ENCODE data around the gene MT1E.

Gene MT1E

DNA sequence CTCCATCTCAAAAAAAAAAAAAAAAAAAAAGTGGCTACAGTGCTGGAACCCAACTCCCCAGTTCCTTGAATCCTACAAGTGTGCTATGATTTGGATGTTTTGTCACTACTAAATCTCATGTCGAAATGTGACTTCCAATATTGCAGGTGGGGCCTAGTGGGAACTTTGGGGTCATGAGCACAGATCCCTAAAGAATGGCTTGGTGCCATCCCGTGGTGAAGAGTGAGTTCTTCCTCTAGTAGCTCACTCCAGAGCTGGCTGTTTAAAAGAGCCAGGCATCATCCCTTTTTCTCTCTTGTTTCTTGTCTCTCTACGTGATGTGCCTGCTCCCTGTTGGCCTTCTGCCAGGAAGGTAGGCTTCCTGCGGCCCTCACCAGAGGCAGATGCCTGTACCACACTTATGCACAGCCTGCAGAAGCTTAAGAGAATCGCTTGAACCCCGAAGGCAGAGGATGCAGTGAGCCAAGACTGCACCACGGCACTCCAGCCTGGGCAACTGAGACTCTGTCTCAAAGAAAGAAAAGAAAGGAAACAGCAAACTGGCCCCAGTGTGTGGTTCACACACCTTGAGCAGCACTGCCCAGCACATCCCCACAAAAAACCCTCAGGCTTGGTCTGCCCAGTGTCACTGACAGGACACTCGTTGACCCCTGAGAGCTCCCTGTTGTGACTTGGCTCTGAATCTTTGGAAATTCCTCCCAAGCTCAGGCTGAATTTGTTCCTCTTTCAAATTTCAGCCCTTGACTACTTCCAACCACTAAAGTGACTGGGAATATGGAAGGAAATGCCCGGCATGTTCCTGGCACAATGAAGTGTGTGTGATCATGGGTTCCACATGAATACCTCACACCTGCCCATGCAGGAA lies 3.1 kb downstream of the MT1E start:
- Histone ChIP-seq H3K27ac (ENCODE audit: low read depth, low read length) (no peak overlapping the region), H3K36me3 (ENCODE audit: control insufficient read depth, insufficient read depth, low read length) (no peaks in the 10 kb centered on the region), H3K4me3 (ENCODE audit: low read depth, low read length) (no peak overlapping the region), H3K4me1 (ENCODE audit: control insufficient read depth, insufficient read depth, low read length) (peaks cover 26% of the 10 kb centered on the region), H3K9ac (ENCODE audit: low read length) (no peak overlapping the region), H3K27me3 (ENCODE audit: control insufficient read depth, insufficient read depth, low read length) (peaks cover 93% of the 10 kb centered on the region), H3K9me3 (ENCODE audit: control insufficient read depth, insufficient read depth, low read depth, low read length) (no peaks in the 10 kb centered on the region)

DNA sequence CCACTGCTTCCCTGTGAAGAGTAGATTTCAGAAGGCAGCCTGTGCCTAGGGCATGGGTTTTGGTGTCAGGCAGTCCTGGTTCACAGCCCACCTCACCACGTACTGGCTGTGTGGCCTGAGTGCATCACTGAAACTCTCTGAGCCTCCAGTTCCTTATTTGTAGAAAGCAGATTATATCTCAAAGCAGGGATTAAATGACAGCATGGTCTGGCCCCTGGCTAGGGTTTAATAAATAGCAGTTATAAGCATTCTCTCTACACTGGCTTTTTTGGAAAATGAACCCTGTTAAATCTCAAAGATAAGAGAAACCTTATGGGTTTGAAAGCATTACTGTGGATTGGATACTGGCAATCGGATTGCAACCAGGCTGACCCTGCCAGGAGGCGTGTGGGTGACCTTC lies 4.0 kb downstream of the MT1E start:
- Histone ChIP-seq H3K4me3 (ENCODE audit: low read depth, low read length) (no peak overlapping the region), H3K4me1 (ENCODE audit: control insufficient read depth, insufficient read depth, low read length) (peaks cover 26% of the 10 kb centered on the region), H3K36me3 (ENCODE audit: control insufficient read depth, insufficient read depth, low read length) (no peaks in the 10 kb centered on the region), H3K27me3 (ENCODE audit: control insufficient read depth, insufficient read depth, low read length) (peaks cover 95% of the 10 kb centered on the region), H3K27ac (ENCODE audit: low read depth, low read length) (no peak overlapping the region), H3K9ac (ENCODE audit: low read length) (no peak overlapping the region), H3K9me3 (ENCODE audit: control insufficient read depth, insufficient read depth, low read depth, low read length) (no peaks in the 10 kb centered on the region)

DNA sequence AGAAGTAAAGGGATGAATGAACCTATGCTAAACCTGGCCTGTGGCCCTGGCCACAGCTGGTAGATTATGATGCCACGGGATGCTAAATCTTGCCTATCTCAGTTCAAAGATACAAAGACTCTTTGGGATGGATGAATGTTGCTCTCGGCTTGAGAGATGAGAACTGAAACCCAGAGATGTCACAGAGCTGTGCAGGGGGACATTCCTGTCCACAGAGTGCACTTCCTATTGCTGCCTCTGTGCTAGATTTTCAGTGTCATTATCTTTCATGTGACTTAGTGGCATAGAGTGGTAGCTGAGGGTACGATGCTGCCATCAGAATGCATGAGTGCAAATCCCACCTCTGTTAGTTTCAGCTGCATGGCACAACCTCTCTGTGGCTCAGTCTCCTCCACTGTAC lies 4.6 kb downstream of the MT1E start:
- H3K27ac ChIP-seq (ENCODE audit: low read depth, low read length), result no peak overlapping the region
- H3K9ac ChIP-seq (ENCODE audit: low read length), result no peak overlapping the region
- H3K27me3 ChIP-seq (ENCODE audit: control insufficient read depth, insufficient read depth, low read length), result peaks cover 95% of the 10 kb centered on the region

DNA sequence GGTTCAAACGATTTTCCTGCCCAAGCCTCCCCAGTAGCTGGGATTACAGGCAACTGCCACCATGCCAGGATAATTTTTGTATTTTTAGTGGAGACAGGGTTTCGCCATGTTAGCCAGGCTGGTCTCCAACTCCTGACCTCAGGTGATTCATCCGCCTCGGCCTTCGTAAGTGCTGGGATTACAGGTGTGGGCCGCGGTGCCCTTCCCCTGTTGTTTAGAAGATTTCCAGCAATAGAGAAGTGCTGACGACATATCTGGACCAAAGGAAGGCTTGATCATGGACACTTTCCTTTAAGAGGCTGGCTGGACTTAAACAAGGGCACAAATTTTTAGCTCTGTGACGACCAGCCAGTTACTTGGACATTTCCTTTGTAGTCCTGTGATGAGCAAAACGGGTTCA lies 5.6 kb downstream of the MT1E start:
- H3K27ac ChIP-seq (ENCODE audit: low read depth, low read length), result no peak overlapping the region
- H3K9ac ChIP-seq (ENCODE audit: low read length), result no peak overlapping the region
- H3K36me3 ChIP-seq (ENCODE audit: control insufficient read depth, insufficient read depth, low read length), result no peaks in the 10 kb centered on the region
- no peaks in the 10 kb centered on the region for H3K9me3 ChIP-seq (ENCODE audit: control insufficient read depth, insufficient read depth, low read depth, low read length)
- no peak overlapping the region for H3K4me3 ChIP-seq (ENCODE audit: low read depth, low read length)
- peaks cover 95% of the 10 kb centered on the region for H3K27me3 ChIP-seq (ENCODE audit: control insufficient read depth, insufficient read depth, low read length)
- peaks cover 25% of the 10 kb centered on the region for H3K4me1 ChIP-seq (ENCODE audit: control insufficient read depth, insufficient read depth, low read length)

More for the DNA sequence above, 4.6 kb downstream of the MT1E start:
- no peak overlapping the region for H3K4me3 ChIP-seq (ENCODE audit: low read depth, low read length)
- no peaks in the 10 kb centered on the region for H3K36me3 ChIP-seq (ENCODE audit: control insufficient read depth, insufficient read depth, low read length)
- peaks cover 23% of the 10 kb centered on the region for H3K4me1 ChIP-seq (ENCODE audit: control insufficient read depth, insufficient read depth, low read length)
- H3K9me3 ChIP-seq (ENCODE audit: control insufficient read depth, insufficient read depth, low read depth, low read length), result no peaks in the 10 kb centered on the region

DNA sequence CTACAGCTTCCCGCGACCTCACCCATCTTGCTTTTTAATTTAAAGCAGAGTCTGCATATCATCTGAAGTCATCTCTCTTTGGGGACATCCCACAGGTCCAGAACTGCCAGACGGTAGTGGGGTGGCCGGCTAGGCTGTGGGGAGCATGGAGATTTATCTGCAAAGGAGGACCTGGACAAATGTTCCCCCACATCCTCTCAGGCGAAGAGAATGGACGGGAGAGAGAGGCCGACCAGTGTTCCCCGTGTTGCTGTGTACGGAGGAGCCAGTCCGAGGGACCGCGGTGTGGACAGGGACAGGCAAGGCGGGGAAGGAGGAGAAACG lies 6.2 kb downstream of the MT1E start:
- Histone ChIP-seq H3K27me3 (ENCODE audit: control insufficient read depth, insufficient read depth, low read length) (peaks cover 95% of the 10 kb centered on the region), H3K27ac (ENCODE audit: low read depth, low read length) (no peak overlapping the region), H3K4me3 (ENCODE audit: low read depth, low read length) (peak overlapping the region; percentile 60), H3K9ac (ENCODE audit: low read length) (no peak overlapping the region), H3K36me3 (ENCODE audit: control insufficient read depth, insufficient read depth, low read length) (no peaks in the 10 kb centered on the region), H3K9me3 (ENCODE audit: control insufficient read depth, insufficient read depth, low read depth, low read length) (no peaks in the 10 kb centered on the region), H3K4me1 (ENCODE audit: control insufficient read depth, insufficient read depth, low read length) (peaks cover 20% of the 10 kb centered on the region)

DNA sequence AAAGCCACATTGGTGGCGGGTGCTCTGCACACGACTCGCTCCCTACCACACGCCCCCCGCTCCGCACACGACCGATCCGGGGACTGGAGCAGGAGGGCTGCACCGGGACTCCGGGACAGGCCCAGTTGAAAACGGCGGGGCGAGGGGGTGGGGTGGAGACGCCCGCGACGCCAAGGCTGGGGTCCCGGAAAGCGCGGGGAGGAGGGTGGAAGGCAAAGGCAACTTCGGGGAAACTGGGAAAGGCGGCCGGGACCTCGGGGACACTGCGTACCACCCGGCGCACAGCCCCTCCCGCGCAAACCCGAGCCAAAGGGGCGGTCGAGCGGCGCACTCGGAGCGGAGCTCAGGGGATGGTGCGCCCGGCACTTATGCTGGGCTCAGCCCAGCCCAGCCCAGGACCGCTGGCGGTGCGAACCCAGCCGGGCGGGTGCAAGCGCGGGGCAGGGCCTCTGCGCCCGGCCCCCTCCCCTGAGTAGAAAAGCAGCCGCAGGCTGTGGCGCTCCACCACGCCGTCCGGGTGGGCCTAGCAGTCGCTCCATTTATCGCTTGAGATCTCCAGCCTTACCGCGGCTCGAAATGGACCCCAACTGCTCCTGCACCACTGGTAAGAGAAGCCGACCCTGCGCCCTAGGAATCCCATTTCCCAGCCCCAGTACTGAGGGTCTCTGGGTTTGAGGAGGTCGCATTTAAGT lies 6.7 kb downstream of the MT1E start, which contains the start of gene MT1M:
MT1M (plus strand) TSS at position 504 of the 692 bp plus-strand sequence; CDS start at position 577, 73 bp downstream.
- Histone ChIP-seq H3K36me3 (ENCODE audit: control insufficient read depth, insufficient read depth, low read length) (no peaks in the 10 kb centered on the region), H3K4me3 (ENCODE audit: low read depth, low read length) (peak within 1 kb of the TSS; percentile 60), H3K27me3 (ENCODE audit: control insufficient read depth, insufficient read depth, low read length) (peaks cover 95% of the 10 kb centered on the region), H3K27ac (ENCODE audit: low read depth, low read length) (no peak within 1 kb of the TSS), H3K4me1 (ENCODE audit: control insufficient read depth, insufficient read depth, low read length) (peaks cover 15% of the 10 kb centered on the region), H3K9ac (ENCODE audit: low read length) (peak within 1 kb of the TSS; percentile 73), H3K9me3 (ENCODE audit: control insufficient read depth, insufficient read depth, low read depth, low read length) (no peaks in the 10 kb centered on the region)

DNA sequence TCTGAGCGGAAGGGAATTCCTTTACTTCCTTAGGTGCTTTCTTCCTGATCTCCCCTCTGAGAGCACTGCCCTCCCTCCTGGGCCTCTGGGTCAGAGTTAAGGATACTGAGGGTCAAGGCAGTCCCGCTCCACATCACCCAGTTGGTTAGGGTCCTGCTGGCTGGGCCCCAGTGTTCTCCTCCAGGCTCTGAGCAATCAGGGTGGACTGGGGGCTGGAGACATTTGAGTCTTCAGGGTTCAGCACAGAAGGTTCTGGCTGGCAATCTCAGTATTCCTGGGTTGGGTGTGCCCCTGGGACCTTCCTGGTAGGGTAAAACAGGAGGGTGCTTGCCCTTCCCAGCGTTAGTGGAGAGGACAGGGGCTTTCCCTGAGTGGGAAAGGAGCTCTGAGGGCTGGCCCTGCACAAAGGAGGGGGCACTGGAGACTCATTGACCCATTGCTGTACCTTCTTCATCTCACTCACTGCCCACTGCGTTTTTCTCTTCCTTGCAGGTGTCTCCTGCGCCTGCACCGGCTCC lies 7.3 kb downstream of the MT1E start:
- H3K4me3 ChIP-seq (ENCODE audit: low read depth, low read length), result peak overlapping the region; percentile 60
- peaks cover 14% of the 10 kb centered on the region; the same call in 1 of the 2 replicates for H3K4me1 ChIP-seq (ENCODE audit: control insufficient read depth, insufficient read depth, low read length)
- no peak overlapping the region for H3K27ac ChIP-seq (ENCODE audit: low read depth, low read length)
- H3K27me3 ChIP-seq (ENCODE audit: control insufficient read depth, insufficient read depth, low read length), result peaks cover 98% of the 10 kb centered on the region
- no peaks in the 10 kb centered on the region for H3K36me3 ChIP-seq (ENCODE audit: control insufficient read depth, insufficient read depth, low read length)
- H3K9me3 ChIP-seq (ENCODE audit: control insufficient read depth, insufficient read depth, low read depth, low read length), result no peaks in the 10 kb centered on the region
- H3K9ac ChIP-seq (ENCODE audit: low read length), result peak overlapping the region; percentile 73

DNA sequence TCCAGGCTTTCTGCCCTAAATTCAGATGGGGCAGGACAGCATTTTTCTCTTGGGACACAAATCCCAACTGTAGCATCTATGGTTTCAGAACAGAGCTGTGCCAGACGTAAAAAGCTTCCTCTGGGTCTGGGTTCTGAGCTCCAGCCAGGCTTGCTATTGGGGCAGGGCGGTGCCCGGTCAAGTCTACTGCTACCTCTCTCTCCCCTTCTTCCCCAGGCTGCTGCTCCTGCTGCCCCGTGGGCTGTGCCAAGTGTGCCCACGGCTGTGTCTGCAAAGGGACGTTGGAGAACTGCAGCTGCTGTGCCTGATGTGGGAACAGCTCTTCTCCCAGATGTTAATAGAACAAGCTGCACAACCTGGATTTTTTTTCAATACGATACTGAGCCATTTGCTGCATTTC lies 8.0 kb downstream of the MT1E start:
- H3K9me3 ChIP-seq (ENCODE audit: control insufficient read depth, insufficient read depth, low read depth, low read length), result no peaks in the 10 kb centered on the region
- peaks cover 15% of the 10 kb centered on the region for H3K4me1 ChIP-seq (ENCODE audit: control insufficient read depth, insufficient read depth, low read length)
- no peaks in the 10 kb centered on the region for H3K36me3 ChIP-seq (ENCODE audit: control insufficient read depth, insufficient read depth, low read length)
- no peak overlapping the region for H3K4me3 ChIP-seq (ENCODE audit: low read depth, low read length)
- no peak overlapping the region for H3K27ac ChIP-seq (ENCODE audit: low read depth, low read length)
- H3K27me3 ChIP-seq (ENCODE audit: control insufficient read depth, insufficient read depth, low read length), result peaks cover 100% of the 10 kb centered on the region
- H3K9ac ChIP-seq (ENCODE audit: low read length), result no peak overlapping the region

DNA sequence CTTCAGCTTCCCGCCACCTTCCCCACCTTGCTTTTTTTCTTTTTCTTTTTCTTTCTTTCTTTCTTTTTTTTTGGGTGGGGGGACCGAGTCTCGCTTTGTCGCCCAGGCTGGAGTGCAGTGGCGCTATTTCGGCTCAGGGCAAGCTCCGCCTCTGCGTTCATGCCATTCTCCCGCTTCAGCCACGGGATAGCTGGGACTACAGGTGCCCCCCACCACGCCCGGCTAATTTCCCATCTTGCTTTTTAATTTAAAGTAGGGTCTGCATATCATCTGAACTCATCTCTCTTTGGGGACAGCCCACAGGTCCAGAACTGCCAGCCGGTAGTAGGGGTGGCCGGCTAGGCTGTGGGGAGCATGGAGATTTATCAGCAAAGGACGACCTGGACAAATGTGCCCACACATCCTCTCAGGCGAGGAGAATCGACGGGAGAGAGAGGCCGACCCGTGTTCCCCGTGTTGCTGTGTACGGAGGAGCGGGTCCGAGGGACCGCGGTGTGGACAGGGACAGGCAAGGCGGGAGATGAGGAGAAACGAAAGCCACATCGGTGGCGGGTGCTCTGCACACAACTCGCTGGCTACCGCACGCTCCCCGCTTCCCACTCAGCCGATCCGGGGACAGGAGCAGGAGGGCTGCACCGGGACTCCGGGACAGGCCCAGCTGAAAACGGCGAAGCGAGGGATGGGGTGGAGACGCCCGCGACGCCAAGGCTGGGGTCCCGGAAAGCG lies 9.3 kb downstream of the MT1E start:
- Histone ChIP-seq H3K27me3 (ENCODE audit: control insufficient read depth, insufficient read depth, low read length) (peaks cover 100% of the 10 kb centered on the region), H3K27ac (ENCODE audit: low read depth, low read length) (no peak overlapping the region), H3K9me3 (ENCODE audit: control insufficient read depth, insufficient read depth, low read depth, low read length) (no peaks in the 10 kb centered on the region), H3K4me1 (ENCODE audit: control insufficient read depth, insufficient read depth, low read length) (peaks cover 19% of the 10 kb centered on the region), H3K36me3 (ENCODE audit: control insufficient read depth, insufficient read depth, low read length) (no peaks in the 10 kb centered on the region), H3K9ac (ENCODE audit: low read length) (peak overlapping the region; percentile 45), H3K4me3 (ENCODE audit: low read depth, low read length) (peak overlapping the region; percentile 55)

DNA sequence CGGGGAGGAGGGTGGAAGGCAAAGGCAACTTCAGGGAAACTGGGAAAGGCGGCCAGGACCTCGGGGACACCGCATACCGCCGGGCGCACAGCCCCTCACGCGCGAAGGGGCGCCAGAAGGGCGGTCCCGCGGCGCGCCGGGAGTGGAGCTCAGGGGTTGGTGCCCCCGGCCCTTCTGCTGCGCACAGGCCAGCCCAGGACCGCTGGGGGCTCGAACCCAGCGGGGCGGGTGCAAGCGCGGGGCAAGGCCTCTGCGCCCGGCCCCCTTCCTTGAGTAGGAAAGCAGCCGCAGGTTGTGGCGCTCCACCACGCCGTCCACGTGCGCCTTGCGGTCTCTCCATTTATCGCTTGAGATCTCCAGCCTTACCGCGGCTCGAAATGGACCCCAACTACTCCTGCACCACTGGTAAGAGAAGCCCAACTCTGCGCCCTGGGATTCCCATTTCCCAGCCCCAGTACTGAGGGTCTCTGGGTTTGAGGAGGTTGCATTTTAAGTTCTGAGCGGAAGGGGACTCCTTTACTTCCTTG lies 9.9 kb downstream of the MT1E start:
- H3K4me1 ChIP-seq (ENCODE audit: control insufficient read depth, insufficient read depth, low read length), result peaks cover 19% of the 10 kb centered on the region
- no peaks in the 10 kb centered on the region for H3K9me3 ChIP-seq (ENCODE audit: control insufficient read depth, insufficient read depth, low read depth, low read length)
- H3K27me3 ChIP-seq (ENCODE audit: control insufficient read depth, insufficient read depth, low read length), result peaks cover 100% of the 10 kb centered on the region
- peak overlapping the region; percentile 55 for H3K4me3 ChIP-seq (ENCODE audit: low read depth, low read length)
- H3K9ac ChIP-seq (ENCODE audit: low read length), result peak overlapping the region; percentile 45
- no peak overlapping the region for H3K27ac ChIP-seq (ENCODE audit: low read depth, low read length)
- no peaks in the 10 kb centered on the region for H3K36me3 ChIP-seq (ENCODE audit: control insufficient read depth, insufficient read depth, low read length)

All from HUES6 (cell line).